ENCODE measurements around the gene BRPF3.

Gene BRPF3

GRCh38 chr6:36227379-36228228 lies 31.1 kb downstream of the BRPF3 start:
- Histone ChIP-seq H3K79me1 (ENCODE audit: low read length) (peaks cover 2% of the 10 kb centered on the region), H3K79me2 (ENCODE audit: control insufficient read depth, insufficient read depth, low read length) (no peaks in the 10 kb centered on the region), H2BK15ac (replicated peaks; ENCODE audit: low read depth) (no peak overlapping the region), H3K27me3 (ENCODE audit: insufficient read depth, low read length, poor library complexity) (no peaks in the 10 kb centered on the region), H3K9ac (ENCODE audit: low read length) (no peak overlapping the region), H3K27ac (ENCODE audit: low read depth, low read length) (no peak overlapping the region), H3K23ac (ENCODE audit: low read length) (no peak overlapping the region), H3K4ac (ENCODE audit: low read depth, low read length) (no peak overlapping the region), H4K5ac (ENCODE audit: low read length) (no peak overlapping the region), H3K4me2 (ENCODE audit: low read length) (no peak overlapping the region), H2BK120ac (ENCODE audit: low read depth, low read length) (no peak overlapping the region), H3K36me3 (ENCODE audit: control insufficient read depth, insufficient read depth, low read length) (peaks cover 23% of the 10 kb centered on the region), H4K8ac (ENCODE audit: low read depth, low read length) (no peak overlapping the region), H3K56ac (ENCODE audit: low read length) (no peak overlapping the region), H2AK5ac (ENCODE audit: low read length) (no peak overlapping the region), H3K4me1 (ENCODE audit: control insufficient read depth, low read depth, low read length) (no peaks in the 10 kb centered on the region), H2BK5ac (ENCODE audit: low read length) (no peak overlapping the region), H3K18ac (ENCODE audit: low read length) (no peak overlapping the region), H3K4me3 (ENCODE audit: low read length) (no peak overlapping the region)
- DNase-seq: no peak
- WGBS (ENCODE audit: extremely low coverage, insufficient coverage, low lambda C conversion rate): no CpG with 5 or more reads among the region's 1 CpG

- no peaks in the 10 kb centered on the region for H3K27me3 ChIP-seq (ENCODE audit: insufficient read depth, low read length, poor library complexity)
- no peak overlapping the region for H4K5ac ChIP-seq (ENCODE audit: low read length)
- no peak overlapping the region for H2BK15ac ChIP-seq (replicated peaks; ENCODE audit: low read depth)
- no peaks in the 10 kb centered on the region for H3K4me1 ChIP-seq (ENCODE audit: control insufficient read depth, low read depth, low read length)
- H3K18ac ChIP-seq (ENCODE audit: low read length): no peak overlapping the region
- H2AK5ac ChIP-seq (ENCODE audit: low read length): no peak overlapping the region
- no peaks in the 10 kb centered on the region for H3K79me2 ChIP-seq (ENCODE audit: control insufficient read depth, insufficient read depth, low read length)
- H3K27ac ChIP-seq (ENCODE audit: low read depth, low read length): no peak overlapping the region
- H2BK5ac ChIP-seq (ENCODE audit: low read length): no peak overlapping the region
- no CpG with 5 or more reads among the region's 5 CpGs for WGBS (ENCODE audit: extremely low coverage, insufficient coverage, low lambda C conversion rate)
- no peak overlapping the region for H3K56ac ChIP-seq (ENCODE audit: low read length)
- peaks cover 1% of the 10 kb centered on the region for H3K79me1 ChIP-seq (ENCODE audit: low read length)
- H3K23ac ChIP-seq (ENCODE audit: low read length): no peak overlapping the region
- no peak overlapping the region for H4K8ac ChIP-seq (ENCODE audit: low read depth, low read length)
- H3K4ac ChIP-seq (ENCODE audit: low read depth, low read length): no peak overlapping the region
- no peak overlapping the region for H3K4me2 ChIP-seq (ENCODE audit: low read length)
- H3K36me3 ChIP-seq (ENCODE audit: control insufficient read depth, insufficient read depth, low read length): peaks cover 25% of the 10 kb centered on the region
- no peak overlapping the region for H2BK120ac ChIP-seq (ENCODE audit: low read depth, low read length)
- no peak for DNase-seq
- H3K4me3 ChIP-seq (ENCODE audit: low read length): no peak overlapping the region
- no peak overlapping the region for H3K9ac ChIP-seq (ENCODE audit: low read length)
Measured at GRCh38 chr6:36229223-36229622, 32.7 kb downstream of the BRPF3 start.

- H3K79me2 ChIP-seq (ENCODE audit: control insufficient read depth, insufficient read depth, low read length): no peaks in the 10 kb centered on the region
- H2BK120ac ChIP-seq (ENCODE audit: low read depth, low read length): no peak overlapping the region
- no peaks in the 10 kb centered on the region for H3K27me3 ChIP-seq (ENCODE audit: insufficient read depth, low read length, poor library complexity)
- H3K4me2 ChIP-seq (ENCODE audit: low read length): no peak overlapping the region
- no peak overlapping the region for H3K23ac ChIP-seq (ENCODE audit: low read length)
- no peaks in the 10 kb centered on the region for H3K4me1 ChIP-seq (ENCODE audit: control insufficient read depth, low read depth, low read length)
- H3K18ac ChIP-seq (ENCODE audit: low read length): no peak overlapping the region
- WGBS (ENCODE audit: extremely low coverage, insufficient coverage, low lambda C conversion rate): no CpG with 5 or more reads among the region's 11 CpGs
- no peak overlapping the region for H3K4me3 ChIP-seq (ENCODE audit: low read length)
- H3K36me3 ChIP-seq (ENCODE audit: control insufficient read depth, insufficient read depth, low read length): peaks cover 20% of the 10 kb centered on the region
- no peak overlapping the region for H3K56ac ChIP-seq (ENCODE audit: low read length)
- H4K5ac ChIP-seq (ENCODE audit: low read length): no peak overlapping the region
- H3K4ac ChIP-seq (ENCODE audit: low read depth, low read length): no peak overlapping the region
- no peak overlapping the region for H4K8ac ChIP-seq (ENCODE audit: low read depth, low read length)
- DNase-seq: no peak
- no peak overlapping the region for H3K27ac ChIP-seq (ENCODE audit: low read depth, low read length)
- no peak overlapping the region for H2BK15ac ChIP-seq (replicated peaks; ENCODE audit: low read depth)
- no peaks in the 10 kb centered on the region for H3K79me1 ChIP-seq (ENCODE audit: low read length)
- no peak overlapping the region for H2AK5ac ChIP-seq (ENCODE audit: low read length)
- H3K9ac ChIP-seq (ENCODE audit: low read length): no peak overlapping the region
- H2BK5ac ChIP-seq (ENCODE audit: low read length): no peak overlapping the region
Measured at GRCh38 chr6:36230371-36230770, 33.8 kb downstream of the BRPF3 start.

- Histone ChIP-seq H3K56ac (ENCODE audit: low read length) (no peak overlapping the region), H3K4me3 (ENCODE audit: low read length) (no peak overlapping the region), H4K5ac (ENCODE audit: low read length) (no peak overlapping the region), H2BK5ac (ENCODE audit: low read length) (no peak overlapping the region), H3K79me2 (ENCODE audit: control insufficient read depth, insufficient read depth, low read length) (no peaks in the 10 kb centered on the region), H2AK5ac (ENCODE audit: low read length) (no peak overlapping the region), H3K9ac (ENCODE audit: low read length) (no peak overlapping the region), H3K79me1 (ENCODE audit: low read length) (no peaks in the 10 kb centered on the region), H4K8ac (ENCODE audit: low read depth, low read length) (no peak overlapping the region), H3K4me1 (ENCODE audit: control insufficient read depth, low read depth, low read length) (no peaks in the 10 kb centered on the region), H3K18ac (ENCODE audit: low read length) (no peak overlapping the region), H2BK120ac (ENCODE audit: low read depth, low read length) (no peak overlapping the region), H3K23ac (ENCODE audit: low read length) (no peak overlapping the region), H3K27ac (ENCODE audit: low read depth, low read length) (no peak overlapping the region), H3K36me3 (ENCODE audit: control insufficient read depth, insufficient read depth, low read length) (peaks cover 20% of the 10 kb centered on the region), H3K27me3 (ENCODE audit: insufficient read depth, low read length, poor library complexity) (no peaks in the 10 kb centered on the region), H3K4ac (ENCODE audit: low read depth, low read length) (no peak overlapping the region), H2BK15ac (replicated peaks; ENCODE audit: low read depth) (no peak overlapping the region), H3K4me2 (ENCODE audit: low read length) (no peak overlapping the region)
- DNase-seq: no peak
- no CpG with 5 or more reads among the region's 4 CpGs for WGBS (ENCODE audit: extremely low coverage, insufficient coverage, low lambda C conversion rate)
Measured at GRCh38 chr6:36232172-36232571, 35.6 kb downstream of the BRPF3 start.

GRCh38 chr6:36235309-36235708 lies 38.8 kb downstream of the BRPF3 start:
- H3K18ac ChIP-seq (ENCODE audit: low read length): no peak overlapping the region
- H4K8ac ChIP-seq (ENCODE audit: low read depth, low read length): no peak overlapping the region
- no peak overlapping the region for H3K9ac ChIP-seq (ENCODE audit: low read length)
- H3K4me2 ChIP-seq (ENCODE audit: low read length): no peak overlapping the region
- H3K27me3 ChIP-seq (ENCODE audit: insufficient read depth, low read length, poor library complexity): no peaks in the 10 kb centered on the region
- H3K23ac ChIP-seq (ENCODE audit: low read length): no peak overlapping the region
- no peak overlapping the region for H3K56ac ChIP-seq (ENCODE audit: low read length)
- no CpG with 5 or more reads among the region's 3 CpGs for WGBS (ENCODE audit: extremely low coverage, insufficient coverage, low lambda C conversion rate)
- H2BK120ac ChIP-seq (ENCODE audit: low read depth, low read length): no peak overlapping the region
- no peaks in the 10 kb centered on the region for H3K79me1 ChIP-seq (ENCODE audit: low read length)
- peaks cover 8% of the 10 kb centered on the region for H3K36me3 ChIP-seq (ENCODE audit: control insufficient read depth, insufficient read depth, low read length)
- no peak overlapping the region for H3K4ac ChIP-seq (ENCODE audit: low read depth, low read length)
- H2BK5ac ChIP-seq (ENCODE audit: low read length): no peak overlapping the region
- peak; percentile 34 for DNase-seq
- H3K4me1 ChIP-seq (ENCODE audit: control insufficient read depth, low read depth, low read length): no peaks in the 10 kb centered on the region
- no peak overlapping the region for H3K4me3 ChIP-seq (ENCODE audit: low read length)
- H2AK5ac ChIP-seq (ENCODE audit: low read length): no peak overlapping the region
- no peak overlapping the region for H4K5ac ChIP-seq (ENCODE audit: low read length)
- H2BK15ac ChIP-seq (replicated peaks; ENCODE audit: low read depth): no peak overlapping the region
- H3K79me2 ChIP-seq (ENCODE audit: control insufficient read depth, insufficient read depth, low read length): no peaks in the 10 kb centered on the region
- no peak overlapping the region for H3K27ac ChIP-seq (ENCODE audit: low read depth, low read length)

DNA sequence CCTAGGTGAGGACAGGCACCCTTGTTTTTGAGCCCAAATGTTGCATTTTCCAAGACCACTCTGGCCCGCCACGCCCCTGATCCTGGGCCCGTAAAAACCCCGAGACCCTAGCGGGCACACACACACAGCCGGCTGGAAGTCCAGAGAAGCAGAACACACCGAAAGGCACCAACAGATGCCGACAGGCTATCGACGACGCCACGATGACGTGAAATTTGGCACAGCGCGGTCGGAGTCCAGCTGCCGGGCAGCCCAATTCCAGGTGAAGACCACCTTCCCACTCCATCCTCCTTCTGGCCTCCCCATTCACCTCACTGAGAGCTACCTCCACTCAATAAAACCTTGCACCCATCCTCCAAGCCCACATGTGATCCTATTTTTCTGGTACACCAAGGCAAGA lies 39.3 kb downstream of the BRPF3 start:
- H4K5ac ChIP-seq (ENCODE audit: low read length): no peak overlapping the region
- H2BK120ac ChIP-seq (ENCODE audit: low read depth, low read length): no peak overlapping the region
- no peak overlapping the region for H3K4me3 ChIP-seq (ENCODE audit: low read length)
- no peaks in the 10 kb centered on the region for H3K27me3 ChIP-seq (ENCODE audit: insufficient read depth, low read length, poor library complexity)
- H3K56ac ChIP-seq (ENCODE audit: low read length): no peak overlapping the region
- H3K4me2 ChIP-seq (ENCODE audit: low read length): no peak overlapping the region
- H3K4me1 ChIP-seq (ENCODE audit: control insufficient read depth, low read depth, low read length): no peaks in the 10 kb centered on the region
- no peak overlapping the region for H2AK5ac ChIP-seq (ENCODE audit: low read length)
- H3K79me2 ChIP-seq (ENCODE audit: control insufficient read depth, insufficient read depth, low read length): no peaks in the 10 kb centered on the region
- no peak overlapping the region for H3K27ac ChIP-seq (ENCODE audit: low read depth, low read length)
- no peak overlapping the region for H3K23ac ChIP-seq (ENCODE audit: low read length)
- no peaks in the 10 kb centered on the region for H3K79me1 ChIP-seq (ENCODE audit: low read length)
- H2BK5ac ChIP-seq (ENCODE audit: low read length): no peak overlapping the region
- H2BK15ac ChIP-seq (replicated peaks; ENCODE audit: low read depth): no peak overlapping the region
- DNase-seq: no peak
- no CpG with 5 or more reads among the region's 17 CpGs for WGBS (ENCODE audit: extremely low coverage, insufficient coverage, low lambda C conversion rate)
- H4K8ac ChIP-seq (ENCODE audit: low read depth, low read length): no peak overlapping the region
- no peak overlapping the region for H3K9ac ChIP-seq (ENCODE audit: low read length)
- H3K4ac ChIP-seq (ENCODE audit: low read depth, low read length): no peak overlapping the region
- H3K18ac ChIP-seq (ENCODE audit: low read length): no peak overlapping the region
- H3K36me3 ChIP-seq (ENCODE audit: control insufficient read depth, insufficient read depth, low read length): peaks cover 5% of the 10 kb centered on the region
